Loucy (cell line): ENCODE results near the gene SORCS2.

Experiments
- CTCF ChIP-seq: fragments of 200-600 bp; sonication (generic); conservative IDR thresholded peaks from 2 replicates; pipeline ENCODE4 v1.5.1; 2014; ENCODE audit warnings: mild to moderate bottlenecking, antibody characterized with exemption, low read length
- EZH2phosphoT487 ChIP-seq: fragments of 200-600 bp; IDR thresholded peaks from 2 replicates; pipeline ENCODE4 v1.6.1; 2018; ENCODE audit warnings: antibody characterized with exemption, mild to moderate bottlenecking, moderate library complexity, borderline replicate concordance

- TF ChIP-seq CTCF (no peak), EZH2phosphoT487 (no peak)
Observed at GRCh38 chr4:7549866-7550265, 357.5 kb downstream of the SORCS2 start.
